Tongue (tissue), 2 donors: Measurements from ENCODE around the gene MUC7. TPM values are rescaled to one million over a fixed set of nuclear protein-coding genes. Genes with fewer than 3 reads are reported as not detected.
"Not testable (repeated sequence)": the region's sequence is repeated elsewhere in the genome, so short reads cannot be mapped to it uniquely, and the experiment has no call there.

Source experiments
- DNase-seq: peaks from one replicate; pipeline ENCODE4 v3.0.0-alpha.2; 2015
- total RNA-seq: library from RNA; depleted of rRNA; stranded (reverse); fragments of >200 nt; gene quantifications from one replicate; pipeline ENCODE4 v1.2.3, GENCODE V29; 2014

Gene MUC7
- total RNA-seq: 140 TPM

- no peak for DNase-seq
These were observed at the start of gene MUC7 for GRCh38 chr4:70471897-70472296. Gene MUC7, plus strand, starts transcription at chr4:70472197. Its CDS starts 1,825 bp downstream, at chr4:70474022.

DNA sequence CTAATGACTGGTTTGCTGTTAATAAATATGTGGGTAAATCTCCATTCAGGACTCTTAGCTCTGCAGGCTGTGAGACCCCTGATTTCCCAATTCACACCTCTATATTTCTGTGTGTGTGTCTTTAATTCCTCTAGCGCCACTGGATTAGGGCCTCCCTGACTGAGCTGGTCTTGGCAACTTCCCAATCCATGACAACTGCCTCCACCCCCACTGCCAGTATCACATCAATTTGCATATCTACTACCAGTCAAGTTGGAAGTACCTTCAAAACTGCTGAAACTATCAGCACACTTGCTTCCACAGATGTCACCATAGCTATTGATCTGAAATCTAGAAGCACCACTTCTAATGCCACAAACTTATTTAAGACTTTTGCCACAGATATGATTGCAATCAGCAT, 46.7 kb upstream of the MUC7 start:
- no peak for DNase-seq

DNA sequence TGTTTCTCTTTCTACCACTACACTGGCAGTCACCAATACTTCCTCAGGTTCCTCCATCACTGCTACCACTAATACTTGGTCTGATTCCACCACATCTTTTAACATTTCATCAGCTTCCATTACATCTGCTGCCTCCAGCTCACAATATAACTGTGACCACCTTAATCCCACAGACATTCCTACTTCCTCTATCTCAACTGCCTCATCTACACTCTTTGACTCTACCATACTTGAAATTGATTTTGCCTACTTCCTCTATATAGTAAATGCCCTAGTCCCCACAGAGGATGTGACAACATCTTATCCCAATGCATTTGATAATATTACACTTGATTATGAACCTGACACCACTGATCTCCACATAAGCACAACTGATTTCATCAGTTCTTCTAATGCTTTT, 45.2 kb upstream of the MUC7 start:
- no peak for DNase-seq

DNA sequence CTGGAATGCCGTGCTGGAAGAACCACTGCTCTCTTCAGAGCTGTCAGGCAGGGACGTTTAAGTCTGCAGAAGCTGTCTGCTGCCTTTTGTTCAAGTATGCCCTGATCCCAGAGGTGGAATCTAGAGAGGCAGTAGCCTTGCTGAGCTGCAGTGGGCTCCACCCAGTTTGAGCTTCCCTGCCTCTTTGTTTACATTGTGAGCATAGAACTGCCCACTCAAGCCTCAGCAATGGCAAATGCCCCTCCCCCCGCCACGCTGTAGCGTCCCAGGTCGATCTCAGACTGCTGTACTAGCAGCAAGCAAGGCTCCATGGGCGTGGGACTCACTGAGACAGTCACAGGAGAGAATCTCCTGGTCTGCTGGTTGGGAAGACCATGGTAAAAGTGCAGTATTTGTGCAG, 34.8 kb upstream of the MUC7 start:
- DNase-seq: no peak

- no peak for DNase-seq
These were observed 29.5 kb upstream of the MUC7 start for GRCh38 chr4:70442474-70442873.

DNA sequence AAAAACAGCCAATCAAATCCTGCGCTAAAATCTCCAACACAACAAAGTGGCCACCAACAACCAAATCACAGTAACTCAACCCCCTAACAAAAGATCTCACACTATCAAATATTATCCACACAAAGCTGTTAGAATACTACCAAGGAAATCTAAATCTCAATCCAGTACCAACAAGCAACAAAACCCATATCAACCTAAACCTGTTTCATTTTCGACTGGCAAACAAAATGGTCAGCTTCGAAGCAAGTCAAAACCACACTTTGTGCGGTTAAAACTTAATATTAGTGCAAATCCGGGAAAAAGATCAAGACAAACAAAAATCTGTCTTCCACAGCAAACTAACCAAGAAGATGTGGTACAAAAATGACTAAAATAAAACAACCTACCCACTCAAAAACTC, 28.7 kb upstream of the MUC7 start:
- DNase-seq: no peak

DNA sequence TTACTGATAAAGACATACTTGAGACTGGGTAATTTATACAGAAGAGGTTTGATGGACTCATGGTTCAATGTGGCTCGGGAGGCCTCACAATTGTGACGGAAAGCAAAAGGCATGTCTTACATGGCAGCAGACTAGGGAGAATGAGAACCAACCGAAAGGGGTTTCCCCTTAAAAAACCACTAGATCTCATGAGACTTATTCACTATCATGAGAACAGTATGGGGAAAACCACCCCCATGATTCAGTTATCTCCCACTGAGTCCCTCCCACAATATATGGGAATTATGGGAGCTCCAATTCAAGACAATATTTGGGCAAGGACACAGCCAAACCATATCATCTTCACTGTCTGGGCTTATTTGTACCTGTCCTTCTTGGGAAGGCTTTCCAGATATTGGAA, 22.8 kb upstream of the MUC7 start:
- no peak for DNase-seq

GRCh38 chr4:70452946-70453345, 19.1 kb upstream of the MUC7 start:
- DNase-seq: no peak

GRCh38 chr4:70463335-70463734, 8.7 kb upstream of the MUC7 start:
- DNase-seq: no peak

GRCh38 chr4:70473679-70474078, 1.7 kb downstream of the MUC7 start:
- DNase-seq: no peak

GRCh38 chr4:70488748-70489147, 16.8 kb downstream of the MUC7 start:
- no peak for DNase-seq

GRCh38 chr4:70496231-70496630, 24.2 kb downstream of the MUC7 start:
- DNase-seq: peak; percentile 2

GRCh38 chr4:70501838-70502237, 29.8 kb downstream of the MUC7 start:
- DNase-seq: not testable (repeated sequence)

DNA sequence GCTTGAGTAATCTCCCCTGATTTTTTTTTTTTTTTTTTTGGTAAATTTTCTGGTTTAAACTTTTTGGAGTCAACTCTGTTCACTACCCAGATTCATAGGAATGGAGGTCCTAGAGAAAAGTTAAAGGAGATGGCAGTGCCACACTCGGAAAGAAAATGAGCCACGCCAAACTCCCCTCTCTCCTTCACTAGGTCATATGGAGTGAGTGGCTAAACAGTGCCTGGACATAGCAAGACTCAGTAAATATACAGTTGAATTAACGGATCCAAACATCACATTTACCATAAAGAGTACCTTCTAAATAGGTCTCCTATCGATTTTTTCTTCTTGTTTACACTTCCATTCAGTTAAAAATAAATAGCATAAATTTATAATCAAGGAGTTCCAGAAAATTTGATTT, 32.7 kb downstream of the MUC7 start:
- DNase-seq: no peak

GRCh38 chr4:70505151-70505748, 33.3 kb downstream of the MUC7 start:
- peak; percentile 69 for DNase-seq

DNA sequence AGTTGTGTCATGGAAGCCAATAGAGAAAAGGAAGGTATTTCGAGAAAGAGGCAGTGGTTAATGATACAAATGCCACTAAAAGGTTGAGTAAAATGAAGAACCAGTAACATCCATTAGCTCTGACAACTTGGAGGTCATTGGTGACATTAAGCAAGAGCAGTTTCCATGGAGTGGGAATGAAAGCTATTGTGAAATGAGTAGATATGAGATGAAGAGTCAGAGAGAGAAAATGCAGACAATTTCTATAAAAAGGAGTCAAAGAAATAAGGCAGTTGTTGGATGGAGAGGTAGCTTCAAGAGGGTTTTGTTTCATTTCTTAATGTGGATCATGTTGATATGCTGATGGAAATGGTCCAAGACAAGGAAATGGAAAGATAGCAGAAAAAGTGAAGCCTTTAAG, 36.8 kb downstream of the MUC7 start:
- no peak for DNase-seq

GRCh38 chr4:70511365-70511764, 39.4 kb downstream of the MUC7 start:
- no peak for DNase-seq

GRCh38 chr4:70515367-70516250, 43.6 kb downstream of the MUC7 start:
- DNase-seq: no peak

- no peak for DNase-seq
These were observed 46.3 kb downstream of the MUC7 start, which contains the start of gene AMTN for GRCh38 chr4:70518269-70518668. Gene AMTN, plus strand, starts transcription at chr4:70518569. Its CDS starts 209 bp downstream, at chr4:70518778.

DNA sequence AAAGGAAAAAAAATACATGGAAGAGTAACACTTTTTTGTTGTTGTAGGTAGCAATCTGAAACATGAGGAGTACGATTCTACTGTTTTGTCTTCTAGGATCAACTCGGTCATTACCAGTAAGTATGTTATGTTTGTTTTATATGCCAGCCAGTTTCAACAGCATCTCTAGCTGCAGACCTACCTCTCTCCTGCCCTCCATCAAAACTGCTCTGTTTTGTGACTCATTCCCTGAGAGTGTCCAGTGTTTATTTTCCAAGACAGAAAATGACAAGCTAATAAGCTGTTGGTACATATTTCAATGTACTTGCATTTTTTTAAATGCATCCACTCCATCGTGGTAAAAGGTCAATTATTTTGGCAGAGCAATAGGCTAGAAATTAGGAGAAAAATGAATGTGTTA, 46.7 kb downstream of the MUC7 start:
- DNase-seq: no peak

DNA sequence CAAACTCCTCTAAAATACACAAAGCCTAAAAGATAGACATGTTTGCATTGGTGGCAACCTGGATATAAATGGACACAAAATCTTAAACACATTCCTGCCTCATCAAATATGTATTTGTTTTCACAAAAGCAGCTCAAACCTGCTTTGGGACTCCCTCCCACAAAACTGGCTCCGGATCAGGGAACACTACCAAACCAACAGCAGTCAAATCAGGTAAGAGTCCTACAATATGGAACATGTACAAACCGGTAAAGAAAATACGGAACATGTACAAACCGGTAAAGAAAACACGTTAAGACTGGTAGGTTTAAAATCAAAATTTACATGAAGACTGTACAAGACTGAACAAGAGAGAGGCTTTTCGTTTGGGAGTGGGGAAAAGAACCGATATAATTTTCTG, 50.6 kb downstream of the MUC7 start:
- peak; percentile 7 for DNase-seq

GRCh38 chr4:70530997-70531396, 59.0 kb downstream of the MUC7 start:
- DNase-seq: no peak

DNA sequence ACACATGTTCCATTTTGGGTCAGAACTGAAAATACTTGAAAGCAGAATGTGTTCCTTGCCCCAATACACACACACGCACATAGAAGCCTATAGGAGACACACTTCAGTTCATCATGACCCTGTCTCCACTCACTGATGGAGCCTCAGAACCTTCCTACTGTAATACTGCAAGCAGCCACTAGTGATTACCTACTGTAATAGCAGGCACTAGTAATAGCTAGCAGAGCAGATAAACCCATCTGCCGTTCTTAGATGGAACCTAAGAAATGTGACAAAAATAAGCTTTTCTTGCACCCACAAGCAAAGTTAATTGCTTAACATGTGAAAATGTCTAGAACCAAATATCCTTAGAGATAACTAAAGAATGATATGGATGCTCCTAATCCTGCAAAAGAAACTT, 60.0 kb downstream of the MUC7 start:
- no peak for DNase-seq
